Measurements from ENCODE around the gene RAB3D. TPM values are rescaled to one million over a fixed set of nuclear protein-coding genes. Genes with fewer than 3 reads are reported as not detected.

The RAB3D gene
- total RNA-seq, 1 donor from 2014 or later = 9.9 TPM

Other genes with a start within 250 kb of the RAB3D start
- 12.0 TPM for gene SPC24, start 183.9 kb downstream of the RAB3D start, total RNA-seq
- gene KANK2, start 142.1 kb downstream of the RAB3D start, total RNA-seq = 53.2 TPM
- 3.1 TPM for gene ANGPTL8, start 100.0 kb downstream of the RAB3D start, total RNA-seq
- gene DOCK6, start 77.1 kb downstream of the RAB3D start, total RNA-seq = 16.2 TPM
- not detected for gene TSPAN16, start 43.5 kb downstream of the RAB3D start, total RNA-seq
- gene TMEM205, start 6.6 kb upstream of the RAB3D start, total RNA-seq = 52.7 TPM
- gene CCDC159, start 6.9 kb upstream of the RAB3D start, total RNA-seq = 7.8 TPM
- gene PLPPR2, start 15.8 kb upstream of the RAB3D start, total RNA-seq = 4.7 TPM
- gene SWSAP1, start 35.0 kb upstream of the RAB3D start, total RNA-seq = 0.52 TPM
- gene EPOR, start 44.7 kb upstream of the RAB3D start, total RNA-seq = 2.1 TPM
- not detected for gene RGL3, start 79.7 kb upstream of the RAB3D start, total RNA-seq
- not detected for gene ODAD3, start 95.5 kb upstream of the RAB3D start, total RNA-seq
- gene PRKCSH, start 96.0 kb upstream of the RAB3D start, total RNA-seq = 67.8 TPM
- gene ELAVL3, start 141.4 kb upstream of the RAB3D start, total RNA-seq = not detected
- gene ZNF653, start 166.2 kb upstream of the RAB3D start, total RNA-seq = 5.7 TPM
- gene ECSIT, start 189.5 kb upstream of the RAB3D start, total RNA-seq = 43.8 TPM
- gene CNN1, start 199.2 kb upstream of the RAB3D start, total RNA-seq = 28.7 TPM
- 16.2 TPM for gene ELOF1, start 219.6 kb upstream of the RAB3D start, total RNA-seq
- gene ACP5, start 238.0 kb upstream of the RAB3D start, total RNA-seq = 3.7 TPM

All from skeletal muscle tissue (tissue), 1 donor.